GM23338 (cell line): Measurements from ENCODE around the gene FBN2. TPM values are rescaled to one million over a fixed set of nuclear protein-coding genes. Genes with fewer than 3 reads are reported as not detected.

Source experiments
- ATAC-seq: fragments of 200-7000 bp; cut with Tn5 transposase; 3 replicates; pipeline ENCODE4 v1.9.1; 2020
- DNase-seq: peaks from one replicate; pipeline ENCODE4 v3.0.0-alpha.2; 2015; ENCODE audit warnings: low spot score
- H2AFZ ChIP-seq: fragments of 200-600 bp; sonication (generic); 2 replicates; pipeline ENCODE4 v1.8.0; 2016; ENCODE audit warnings: antibody characterized with exemption, mild to moderate bottlenecking, moderate library complexity
- H3F3A ChIP-seq: fragments of 200-600 bp; sonication (generic); replicated peaks from 2 replicates; pipeline ENCODE4 v1.8.0; 2017; ENCODE audit warnings: antibody characterized with exemption, mixed run types, low read depth
- H3K27ac ChIP-seq: fragments of 200-600 bp; sonication (generic); 2 replicates; pipeline ENCODE4 v1.6.1; 2016; ENCODE audit warnings: low read depth
- H3K27me3 ChIP-seq: fragments of 200-600 bp; sonication (generic); 2 replicates; pipeline ENCODE4 v1.8.0; 2016; ENCODE audit warnings: mild to moderate bottlenecking, mixed run types, moderate library complexity; ENCODE audit not compliant: insufficient read depth
- H3K36me3 ChIP-seq: fragments of 200-600 bp; sonication (generic); 2 replicates; pipeline ENCODE4 v1.8.0; 2016; ENCODE audit warnings: mild to moderate bottlenecking; ENCODE audit not compliant: insufficient read depth
- H3K4me1 ChIP-seq: fragments of 200-600 bp; sonication (generic); 2 replicates; pipeline ENCODE4 v1.8.0; 2016; ENCODE audit warnings: mild to moderate bottlenecking, moderate library complexity; ENCODE audit not compliant: insufficient read depth
- H3K4me2 ChIP-seq: fragments of 200-600 bp; sonication (generic); 2 replicates; pipeline ENCODE4 v1.7.1; 2017; ENCODE audit warnings: mixed run types
- H3K4me3 ChIP-seq: fragments of 200-600 bp; sonication (generic); 2 replicates; pipeline ENCODE4 v1.6.1; 2016; ENCODE audit warnings: mixed run types
- H3K79me2 ChIP-seq: fragments of 200-600 bp; sonication (generic); replicated peaks from 2 replicates; pipeline ENCODE4 v1.8.0; 2017; ENCODE audit warnings: mild to moderate bottlenecking; ENCODE audit not compliant: insufficient read depth
- H3K9me2 ChIP-seq: fragments of 200-600 bp; sonication (generic); 2 replicates; pipeline ENCODE4 v1.8.0; 2017; ENCODE audit not compliant: insufficient read depth
- H4K20me1 ChIP-seq: fragments of 200-600 bp; sonication (generic); replicated peaks from 2 replicates; pipeline ENCODE4 v1.8.0; 2017; ENCODE audit warnings: mild to moderate bottlenecking; ENCODE audit not compliant: insufficient read depth
- H3K27ac Mint-ChIP-seq: 2 replicates; pipeline ENCODE4 v1.8.0; 2020; ENCODE audit warnings: inconsistent platforms, mild to moderate bottlenecking, moderate library complexity, mixed read lengths
- H3K27me3 Mint-ChIP-seq: 3 replicates; pipeline ENCODE4 v1.8.0; 2022; ENCODE audit warnings: low read depth, mild to moderate bottlenecking, moderate library complexity, mixed read lengths, inconsistent platforms; ENCODE audit not compliant: insufficient read depth, poor library complexity
- H3K36me3 Mint-ChIP-seq: 3 replicates; pipeline ENCODE4 v1.8.0; 2021; ENCODE audit warnings: low read depth, mild to moderate bottlenecking, inconsistent platforms, moderate library complexity, mixed read lengths
- H3K4me1 Mint-ChIP-seq: 3 replicates; pipeline ENCODE4 v1.8.0; 2020; ENCODE audit warnings: mild to moderate bottlenecking, inconsistent platforms, mixed read lengths
- H3K4me3 Mint-ChIP-seq: 3 replicates; pipeline ENCODE4 v1.8.0; 2021; ENCODE audit warnings: moderate library complexity, mild to moderate bottlenecking, inconsistent platforms, mixed read lengths
- H3K9me3 Mint-ChIP-seq: 3 replicates; pipeline ENCODE4 v1.8.0; 2020; ENCODE audit warnings: moderate library complexity, mild to moderate bottlenecking, inconsistent platforms, mixed read lengths
- CREB1 ChIP-seq: fragments of 250-450 bp; sonication (Bioruptor Pico); IDR thresholded peaks from 2 replicates; pipeline ENCODE4 v1.5.0; 2020; ENCODE audit warnings: low read depth, mild to moderate bottlenecking, moderate library complexity
- EZH2 ChIP-seq: fragments of 200-600 bp; sonication (generic); IDR thresholded peaks from one replicate; pipeline ENCODE4 v1.8.0; 2017; ENCODE audit warnings: antibody characterized with exemption, mild to moderate bottlenecking, low read depth; ENCODE audit not compliant: unreplicated experiment
- JUNB ChIP-seq: IDR thresholded peaks from one replicate; pipeline ENCODE4 v1.6.1; 2016; ENCODE audit warnings: antibody characterized with exemption; ENCODE audit not compliant: unreplicated experiment
- STAT1 ChIP-seq: IDR thresholded peaks from one replicate; pipeline ENCODE4 v1.6.1; 2016; ENCODE audit warnings: antibody characterized with exemption; ENCODE audit not compliant: unreplicated experiment
- ZNF114 ChIP-seq: fragments of 250-450 bp; sonication (Bioruptor Pico); IDR thresholded peaks from 2 replicates; pipeline ENCODE4 v1.5.0; 2020; ENCODE audit warnings: mild to moderate bottlenecking, moderate library complexity
- polyA plus RNA-seq: library from polyadenylated mRNA; unstranded; fragments of >200 nt; fragmentation: Nextera tagmentation; extraction: Ambion mirVana; gene quantifications from 2 replicates; pipeline ENCODE4 v1.2.1, GENCODE V29; 2016
- total RNA-seq: library from RNA; depleted of rRNA; stranded (reverse); fragments of >200 nt; shearing (Covaris generic); gene quantifications from 2 replicates; pipeline ENCODE4 v1.2.3, GENCODE V29; 2014
- TF ChIP-seq, protein P1 (sequence below), 2 experiments: fragments of 200-600 bp in 1 of 2; sonication (generic) in 1 of 2; conservative IDR thresholded peaks; 2 replicates each; pipeline versions ENCODE4 v1.5.1 to v1.6.1; 2016 to 2017; ENCODE audit warnings: antibody characterized with exemption in 2 of 2, low read depth in 2 of 2, mild to moderate bottlenecking in 2 of 2, moderate library complexity in 1 of 2

Gene FBN2
- total and polyA plus RNA-seq, 2 experiments from 2014 or later, result 2.6 to 13.6 TPM

- no peak for ATAC-seq
- Histone ChIP-seq H3K27ac (no peak overlapping the region), H3K36me3 (no peaks in the 10 kb centered on the region), H2AFZ (no peak overlapping the region), H4K20me1 (no peaks in the 10 kb centered on the region), H3K9me2 (0 out of 2 replicates have a peak, but pooled peaks cover 3% of the 10 kb centered on the region), H3K27me3 (no peaks in the 10 kb centered on the region), H3F3A (no peaks in the 10 kb centered on the region), H3K4me2 (no peak overlapping the region), H3K4me3 (no peak overlapping the region), H3K4me1 (no peaks in the 10 kb centered on the region), H3K79me2 (no peaks in the 10 kb centered on the region)
- no peak overlapping the region for H3K27ac Mint-ChIP-seq
- no peak overlapping the region for H3K4me3 Mint-ChIP-seq
- TF ChIP-seq JUNB (no peak), ZNF114 (CRISPR knock-in tag) (no peak), EZH2 (no peak)
- TF ChIP-seq, protein P1, sequence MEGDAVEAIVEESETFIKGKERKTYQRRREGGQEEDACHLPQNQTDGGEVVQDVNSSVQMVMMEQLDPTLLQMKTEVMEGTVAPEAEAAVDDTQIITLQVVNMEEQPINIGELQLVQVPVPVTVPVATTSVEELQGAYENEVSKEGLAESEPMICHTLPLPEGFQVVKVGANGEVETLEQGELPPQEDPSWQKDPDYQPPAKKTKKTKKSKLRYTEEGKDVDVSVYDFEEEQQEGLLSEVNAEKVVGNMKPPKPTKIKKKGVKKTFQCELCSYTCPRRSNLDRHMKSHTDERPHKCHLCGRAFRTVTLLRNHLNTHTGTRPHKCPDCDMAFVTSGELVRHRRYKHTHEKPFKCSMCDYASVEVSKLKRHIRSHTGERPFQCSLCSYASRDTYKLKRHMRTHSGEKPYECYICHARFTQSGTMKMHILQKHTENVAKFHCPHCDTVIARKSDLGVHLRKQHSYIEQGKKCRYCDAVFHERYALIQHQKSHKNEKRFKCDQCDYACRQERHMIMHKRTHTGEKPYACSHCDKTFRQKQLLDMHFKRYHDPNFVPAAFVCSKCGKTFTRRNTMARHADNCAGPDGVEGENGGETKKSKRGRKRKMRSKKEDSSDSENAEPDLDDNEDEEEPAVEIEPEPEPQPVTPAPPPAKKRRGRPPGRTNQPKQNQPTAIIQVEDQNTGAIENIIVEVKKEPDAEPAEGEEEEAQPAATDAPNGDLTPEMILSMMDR (conservative IDR thresholded peaks at IDR 0.05; ENCODE audit: low read depth in 2 of 2), result no peak
- H3K9me3 Mint-ChIP-seq, result no peaks in the 10 kb centered on the region
- H3K4me1 Mint-ChIP-seq, result no peaks in the 10 kb centered on the region
- H3K27me3 Mint-ChIP-seq, result no peaks in the 10 kb centered on the region
- DNase-seq, result no peak
- H3K36me3 Mint-ChIP-seq, result peaks cover 10% of the 10 kb centered on the region; the same call in 1 of the 3 replicates
These were observed 67.4 kb downstream of the FBN2 start for GRCh38 chr5:128470663-128471062.

GRCh38 chr5:128469912-128470311, 68.1 kb downstream of the FBN2 start:
- H3K4me2 ChIP-seq, result no peak overlapping the region
- H3K4me1 ChIP-seq, result no peaks in the 10 kb centered on the region
- H3F3A ChIP-seq, result no peaks in the 10 kb centered on the region
- Mint-ChIP-seq H3K4me3 (no peak overlapping the region), H3K27me3 (no peaks in the 10 kb centered on the region), H3K9me3 (no peaks in the 10 kb centered on the region), H3K4me1 (no peaks in the 10 kb centered on the region), H3K27ac (no peak overlapping the region), H3K36me3 (peaks cover 10% of the 10 kb centered on the region; the same call in 1 of the 3 replicates)
- TF ChIP-seq, protein P1 (conservative IDR thresholded peaks at IDR 0.05; ENCODE audit: low read depth in 2 of 2), result no peak
- no peak for TF ChIP-seq CREB1 (CRISPR knock-in tag)
- ATAC-seq (no peak), DNase-seq (no peak)
- H3K79me2 ChIP-seq, result no peaks in the 10 kb centered on the region
- 0 out of 2 replicates have a peak, but pooled peaks cover 3% of the 10 kb centered on the region for H3K9me2 ChIP-seq
- H3K4me3 ChIP-seq, result no peak overlapping the region
- no peaks in the 10 kb centered on the region for H3K27me3 ChIP-seq
- H4K20me1 ChIP-seq, result no peaks in the 10 kb centered on the region
- H2AFZ ChIP-seq, result no peak overlapping the region
- H3K27ac ChIP-seq, result no peak overlapping the region
- H3K36me3 ChIP-seq, result no peaks in the 10 kb centered on the region

- DNase-seq (no peak), ATAC-seq (no peak)
- no peak overlapping the region for H3K4me3 ChIP-seq
- Mint-ChIP-seq H3K9me3 (no peaks in the 10 kb centered on the region), H3K36me3 (peaks cover 10% of the 10 kb centered on the region; the same call in 1 of the 3 replicates), H3K4me1 (no peaks in the 10 kb centered on the region), H3K4me3 (no peak overlapping the region), H3K27me3 (no peaks in the 10 kb centered on the region), H3K27ac (no peak overlapping the region)
- no peaks in the 10 kb centered on the region for H3K27me3 ChIP-seq
- no peaks in the 10 kb centered on the region for H3K79me2 ChIP-seq
- TF ChIP-seq, protein P1 (conservative IDR thresholded peaks at IDR 0.05; ENCODE audit: low read depth in 2 of 2), result no peak
- TF ChIP-seq EZH2 (no peak), STAT1 (no peak)
- H3K27ac ChIP-seq, result no peak overlapping the region
- no peaks in the 10 kb centered on the region for H3K36me3 ChIP-seq
- H4K20me1 ChIP-seq, result no peaks in the 10 kb centered on the region
- 0 out of 2 replicates have a peak, but pooled peaks cover 3% of the 10 kb centered on the region for H3K9me2 ChIP-seq
- no peaks in the 10 kb centered on the region for H3F3A ChIP-seq
- no peak overlapping the region for H2AFZ ChIP-seq
- H3K4me2 ChIP-seq, result no peak overlapping the region
- no peaks in the 10 kb centered on the region for H3K4me1 ChIP-seq
These were observed 71.1 kb downstream of the FBN2 start for GRCh38 chr5:128466980-128467379.
